ENCODE measurements around the gene RAB7A.
"Not testable (repeated sequence)": the region's sequence is repeated elsewhere in the genome, so short reads cannot be mapped to it uniquely, and the experiment has no call there.

DNA sequence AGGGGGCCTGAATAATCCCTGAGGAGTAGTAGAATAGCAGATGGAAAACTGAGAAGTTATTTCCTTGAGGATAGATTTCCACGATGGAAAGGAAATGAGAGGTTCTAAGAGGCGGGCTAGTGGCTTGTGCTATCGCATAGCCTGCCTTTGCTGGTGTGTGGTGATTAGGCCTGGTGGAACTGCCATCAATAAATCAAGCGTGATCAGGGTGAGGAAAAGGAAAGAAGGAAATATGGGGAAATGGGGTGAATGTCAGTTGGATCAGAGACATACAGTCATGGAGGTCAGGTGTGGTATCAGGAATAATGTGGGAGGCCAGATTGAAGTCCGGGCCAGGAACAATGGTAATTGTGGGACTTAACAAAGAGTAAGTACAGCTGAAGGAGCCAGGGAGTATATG lies 104.8 kb downstream of the RAB7A start:
- TF ChIP-seq, protein P1, sequence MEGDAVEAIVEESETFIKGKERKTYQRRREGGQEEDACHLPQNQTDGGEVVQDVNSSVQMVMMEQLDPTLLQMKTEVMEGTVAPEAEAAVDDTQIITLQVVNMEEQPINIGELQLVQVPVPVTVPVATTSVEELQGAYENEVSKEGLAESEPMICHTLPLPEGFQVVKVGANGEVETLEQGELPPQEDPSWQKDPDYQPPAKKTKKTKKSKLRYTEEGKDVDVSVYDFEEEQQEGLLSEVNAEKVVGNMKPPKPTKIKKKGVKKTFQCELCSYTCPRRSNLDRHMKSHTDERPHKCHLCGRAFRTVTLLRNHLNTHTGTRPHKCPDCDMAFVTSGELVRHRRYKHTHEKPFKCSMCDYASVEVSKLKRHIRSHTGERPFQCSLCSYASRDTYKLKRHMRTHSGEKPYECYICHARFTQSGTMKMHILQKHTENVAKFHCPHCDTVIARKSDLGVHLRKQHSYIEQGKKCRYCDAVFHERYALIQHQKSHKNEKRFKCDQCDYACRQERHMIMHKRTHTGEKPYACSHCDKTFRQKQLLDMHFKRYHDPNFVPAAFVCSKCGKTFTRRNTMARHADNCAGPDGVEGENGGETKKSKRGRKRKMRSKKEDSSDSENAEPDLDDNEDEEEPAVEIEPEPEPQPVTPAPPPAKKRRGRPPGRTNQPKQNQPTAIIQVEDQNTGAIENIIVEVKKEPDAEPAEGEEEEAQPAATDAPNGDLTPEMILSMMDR (optimal IDR thresholded peaks at IDR 0.05 in 1 of 3, IDR thresholded peaks at IDR 0.05 in 1 of 3, conservative IDR thresholded peaks at IDR 0.05 in 1 of 3; ENCODE audit: extremely low read depth in 1 of 3, insufficient read depth in 2 of 3, low read length in 3 of 3) = not testable (repeated sequence)
- not testable (repeated sequence) for TF ChIP-seq EZH2 (IDR thresholded peaks at IDR 0.05; ENCODE audit: low read length)
